Measurements from ENCODE around the gene MTMR2. TPM values are rescaled to one million over a fixed set of nuclear protein-coding genes. Genes with fewer than 3 reads are reported as not detected.

MTMR2 gene
- total RNA-seq, result 10 to 100 TPM; 47.9 to 51.3 TPM

DNA sequence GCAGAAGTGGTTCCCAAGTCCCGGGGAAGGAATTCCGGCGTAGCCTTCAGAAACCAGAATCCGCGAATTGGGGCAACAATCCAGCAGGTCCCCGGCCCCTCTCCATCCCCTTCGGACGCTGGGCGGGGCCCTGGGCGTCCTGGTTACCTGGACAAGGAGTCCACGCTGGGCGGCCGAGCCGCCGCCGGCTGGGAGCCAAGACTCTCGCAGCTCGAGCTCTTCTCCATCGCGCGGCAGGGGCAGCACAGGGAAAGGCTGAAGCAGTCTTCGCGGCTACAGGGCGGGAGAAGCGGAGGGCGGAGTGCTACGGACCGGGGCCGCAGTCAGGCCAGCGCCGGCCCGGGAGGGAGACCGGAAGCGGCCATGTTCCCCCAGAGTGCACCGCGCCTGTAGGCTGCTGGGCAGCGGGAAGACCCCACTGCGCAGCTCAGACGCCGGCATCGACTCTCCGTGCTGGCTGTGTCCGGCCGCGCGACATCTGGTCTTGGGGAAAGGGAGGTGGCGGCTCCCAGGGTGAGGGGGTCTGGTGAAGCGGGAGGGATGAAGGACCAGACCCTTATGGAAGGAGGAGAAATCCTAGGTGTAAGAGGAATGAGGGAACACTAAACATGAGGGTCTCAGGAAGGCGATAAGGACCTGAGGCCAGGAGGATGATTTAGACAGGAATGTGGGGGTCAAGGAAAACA is at the start of gene MTMR2:
MTMR2 (minus strand) TSS at position 380 of the 686 bp plus-strand sequence; CDS start at position 227, 153 bp downstream.
- no peaks in the 10 kb centered on the region for H3K9me3 Mint-ChIP-seq
- peak; percentile 100 for ATAC-seq
- peak within 1 kb of the TSS; percentile 98 to 99 for H3K27ac Mint-ChIP-seq
- DNase-seq (ENCODE audit: low spot score), result peak; percentile 89
- H3K36me3 Mint-ChIP-seq, result peaks cover 11% of the 10 kb centered on the region
- H3K4me3 Mint-ChIP-seq, result peak within 1 kb of the TSS; percentile 98
- H3K4me1 Mint-ChIP-seq (ENCODE audit: low read depth in 2 of 2), result peaks cover 21 to 34% of the 10 kb centered on the region in 2 donors
- peaks cover 11 to 21% of the 10 kb centered on the region in 2 donors for H3K27me3 Mint-ChIP-seq

DNA sequence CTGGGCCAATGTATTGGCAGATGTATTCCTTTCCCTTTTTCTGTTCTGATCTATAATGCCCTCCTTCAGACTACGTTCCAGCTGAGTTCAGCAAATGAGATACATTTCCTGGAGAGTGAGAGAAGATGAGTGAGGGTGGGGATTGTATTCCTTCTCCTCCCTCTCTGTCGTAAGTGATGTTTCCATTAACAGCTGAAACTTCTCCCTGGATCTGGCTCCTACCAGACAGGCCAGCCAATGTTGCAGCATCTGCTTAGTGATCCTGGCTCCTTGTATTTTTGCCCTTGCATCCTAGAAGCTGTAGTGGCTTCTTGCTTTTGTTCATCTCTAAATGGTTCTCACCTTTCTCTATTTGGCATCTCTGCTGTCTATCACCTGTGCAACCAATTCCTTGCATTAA is 48.2 kb upstream of the MTMR2 start:
- Mint-ChIP-seq H3K4me3 (no peak overlapping the region), H3K27ac (no peak overlapping the region), H3K4me1 (ENCODE audit: low read depth in 2 of 2) (no peaks in the 10 kb centered on the region)

DNA sequence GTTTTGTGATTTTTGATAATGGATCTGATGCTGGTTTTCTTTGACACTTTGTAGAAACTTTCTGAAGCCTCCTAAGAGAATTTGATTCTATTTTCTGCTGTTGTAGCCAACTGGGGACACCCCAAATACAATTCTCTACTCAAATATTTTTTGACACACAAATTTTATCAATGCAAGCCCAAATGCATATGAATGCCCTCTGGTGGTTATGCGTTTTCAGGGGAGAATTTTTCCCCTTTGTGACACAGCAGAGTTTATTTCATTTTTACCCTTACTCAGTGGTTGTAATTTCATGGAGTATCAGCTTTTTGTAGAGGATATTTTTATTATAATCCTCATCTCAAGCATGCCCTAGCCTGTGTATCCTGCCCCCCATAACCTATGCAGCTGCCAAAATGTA is 44.7 kb upstream of the MTMR2 start:
- H3K4me3 Mint-ChIP-seq, result no peak overlapping the region
- H3K4me1 Mint-ChIP-seq (ENCODE audit: low read depth in 2 of 2), result no peaks in the 10 kb centered on the region
- H3K9me3 Mint-ChIP-seq, result no peaks in the 10 kb centered on the region
- H3K27me3 Mint-ChIP-seq, result peaks cover 0 to 7% of the 10 kb centered on the region in 2 donors
- ATAC-seq (no peak), DNase-seq (ENCODE audit: low spot score) (no peak)
- no peak overlapping the region for H3K27ac Mint-ChIP-seq
- no peaks in the 10 kb centered on the region for H3K36me3 Mint-ChIP-seq

More for the DNA sequence above, 48.2 kb upstream of the MTMR2 start:
- H3K9me3 Mint-ChIP-seq, result no peaks in the 10 kb centered on the region
- ATAC-seq, result no peak
- H3K27me3 Mint-ChIP-seq, result peaks cover 0 to 5% of the 10 kb centered on the region in 2 donors
- no peaks in the 10 kb centered on the region for H3K36me3 Mint-ChIP-seq
- DNase-seq (ENCODE audit: low spot score), result no peak

DNA sequence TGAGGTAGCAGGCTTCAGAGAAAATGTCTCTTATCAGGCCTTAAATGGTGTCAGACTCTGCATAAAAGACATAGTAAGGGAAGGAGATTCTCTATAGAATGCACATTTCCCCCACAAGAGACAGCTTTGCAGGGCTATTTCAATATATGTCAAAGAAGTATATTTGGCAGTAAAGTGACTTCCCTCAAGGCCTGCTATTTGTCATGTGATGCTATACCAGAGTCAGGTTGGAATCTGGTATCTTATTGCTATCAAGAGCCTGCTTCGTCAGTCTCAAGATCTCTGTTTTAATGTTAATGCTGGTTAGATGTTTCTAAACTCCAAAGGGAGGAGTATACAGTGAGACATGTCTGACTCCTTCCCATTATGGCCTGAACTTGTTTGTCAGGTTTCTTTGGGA is 40.4 kb upstream of the MTMR2 start:
- no peaks in the 10 kb centered on the region for H3K36me3 Mint-ChIP-seq

DNA sequence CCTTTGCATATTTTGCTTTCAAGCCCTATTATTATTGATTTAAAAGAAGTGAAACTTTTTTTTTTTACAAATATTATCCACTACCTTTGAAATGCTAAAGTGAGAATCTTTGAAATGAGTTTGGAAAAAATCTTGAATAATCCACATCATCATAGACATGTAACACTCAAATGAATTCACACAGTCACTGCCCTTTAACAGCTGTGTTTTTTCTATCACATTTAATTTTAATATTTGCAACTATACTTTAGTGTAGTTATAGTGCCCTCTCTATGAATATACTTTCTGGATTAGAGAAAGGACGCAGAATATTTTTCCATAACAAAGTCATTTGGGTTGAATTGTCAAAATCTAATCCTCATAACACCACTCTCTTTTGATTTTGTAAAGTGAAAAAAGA is 37.9 kb upstream of the MTMR2 start:
- no peaks in the 10 kb centered on the region for H3K4me1 Mint-ChIP-seq (ENCODE audit: low read depth in 2 of 2)
- H3K27me3 Mint-ChIP-seq, result peaks cover 7 to 14% of the 10 kb centered on the region in 2 donors
- H3K27ac Mint-ChIP-seq, result no peak overlapping the region
- no peak for ATAC-seq
- no peaks in the 10 kb centered on the region for H3K36me3 Mint-ChIP-seq
- DNase-seq (ENCODE audit: low spot score), result no peak
- no peak overlapping the region for H3K4me3 Mint-ChIP-seq
- no peaks in the 10 kb centered on the region for H3K9me3 Mint-ChIP-seq

More for the DNA sequence above, 40.4 kb upstream of the MTMR2 start:
- Mint-ChIP-seq H3K4me1 (ENCODE audit: low read depth in 2 of 2) (no peaks in the 10 kb centered on the region), H3K4me3 (no peak overlapping the region), H3K27ac (no peak overlapping the region), H3K9me3 (no peaks in the 10 kb centered on the region), H3K27me3 (peaks cover 0 to 8% of the 10 kb centered on the region in 2 donors)
- ATAC-seq (no peak), DNase-seq (ENCODE audit: low spot score) (no peak)

DNA sequence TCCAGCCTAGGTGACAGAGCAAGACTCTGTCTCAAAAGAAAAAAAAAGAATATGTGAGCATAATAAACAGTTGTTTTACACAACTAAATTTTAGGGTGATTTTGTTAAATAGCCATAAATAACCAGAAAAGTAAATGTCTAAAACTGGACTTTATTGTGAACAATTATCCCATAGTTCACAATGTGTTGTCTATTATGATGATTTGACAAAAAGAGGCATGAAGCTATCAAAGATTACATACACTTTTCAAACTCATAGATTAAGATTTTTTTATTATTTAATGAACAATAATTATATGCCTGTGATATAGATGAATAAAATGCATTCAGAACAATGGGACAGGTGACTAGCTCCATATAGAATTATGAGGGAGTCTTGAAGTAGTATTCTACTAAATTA is 27.0 kb upstream of the MTMR2 start:
- peaks cover 4% of the 10 kb centered on the region for H3K9me3 Mint-ChIP-seq
- no peak for ATAC-seq

DNA sequence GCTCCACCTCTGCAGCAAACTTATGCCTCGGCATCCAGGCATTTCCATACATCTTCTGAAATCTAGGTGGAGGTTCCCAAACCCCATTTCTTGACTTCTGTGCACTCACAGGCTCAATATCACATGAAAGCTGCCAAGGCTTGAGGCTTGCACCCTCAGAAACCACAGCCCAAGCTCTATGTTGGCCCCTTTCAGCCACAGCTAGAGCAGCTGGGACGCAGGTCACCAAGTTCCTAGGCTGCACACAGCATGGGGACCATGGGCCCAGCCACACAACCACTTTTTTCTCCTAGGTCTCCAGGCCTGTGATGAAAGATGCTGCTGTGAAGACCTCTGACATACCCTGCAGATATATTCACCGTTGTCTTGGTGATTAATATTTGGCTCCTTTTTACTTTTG is 24.7 kb upstream of the MTMR2 start:
- ATAC-seq (no peak), DNase-seq (ENCODE audit: low spot score) (no peak)
- Mint-ChIP-seq H3K9me3 (peaks cover 11% of the 10 kb centered on the region), H3K4me1 (ENCODE audit: low read depth in 2 of 2) (peaks cover 6 to 10% of the 10 kb centered on the region in 2 donors), H3K27me3 (peaks cover 0 to 18% of the 10 kb centered on the region in 2 donors), H3K36me3 (peaks cover 24% of the 10 kb centered on the region), H3K4me3 (no peak overlapping the region), H3K27ac (no peak overlapping the region)

More for the DNA sequence above, 27.0 kb upstream of the MTMR2 start:
- Mint-ChIP-seq H3K4me3 (no peak overlapping the region), H3K4me1 (ENCODE audit: low read depth in 2 of 2) (peaks cover 6 to 9% of the 10 kb centered on the region in 2 donors), H3K36me3 (peaks cover 15% of the 10 kb centered on the region), H3K27me3 (peaks cover 0 to 18% of the 10 kb centered on the region in 2 donors), H3K27ac (no peak overlapping the region)
- no peak for DNase-seq (ENCODE audit: low spot score)

DNA sequence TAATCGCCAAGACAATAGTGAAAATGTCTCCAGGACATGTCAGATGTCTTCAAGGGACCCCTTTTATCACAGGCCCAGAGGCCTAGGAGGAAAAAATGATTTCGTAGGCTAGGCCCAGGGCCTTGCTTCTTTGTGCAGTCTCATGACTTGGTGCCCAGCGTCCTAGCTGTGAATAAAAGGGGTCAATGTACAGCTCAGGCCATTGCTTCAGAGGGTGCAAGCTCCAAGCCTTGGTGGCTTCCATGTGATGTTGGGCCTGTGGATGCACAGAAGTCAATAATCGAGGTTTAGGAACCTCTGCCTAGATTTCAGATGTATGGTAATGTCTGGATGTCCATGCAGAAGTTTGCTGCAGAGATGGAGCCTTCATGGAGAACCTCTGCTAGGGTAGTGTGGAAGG is 20.7 kb upstream of the MTMR2 start:
- no peak overlapping the region for H3K4me3 Mint-ChIP-seq
- H3K9me3 Mint-ChIP-seq, result peaks cover 11% of the 10 kb centered on the region
- H3K4me1 Mint-ChIP-seq (ENCODE audit: low read depth in 2 of 2), result peaks cover 6 to 13% of the 10 kb centered on the region in 2 donors
- DNase-seq (ENCODE audit: low spot score), result no peak
- H3K36me3 Mint-ChIP-seq, result peaks cover 20% of the 10 kb centered on the region
- H3K27me3 Mint-ChIP-seq, result peaks cover 0 to 16% of the 10 kb centered on the region in 2 donors
- no peak overlapping the region for H3K27ac Mint-ChIP-seq
- no peak for ATAC-seq

DNA sequence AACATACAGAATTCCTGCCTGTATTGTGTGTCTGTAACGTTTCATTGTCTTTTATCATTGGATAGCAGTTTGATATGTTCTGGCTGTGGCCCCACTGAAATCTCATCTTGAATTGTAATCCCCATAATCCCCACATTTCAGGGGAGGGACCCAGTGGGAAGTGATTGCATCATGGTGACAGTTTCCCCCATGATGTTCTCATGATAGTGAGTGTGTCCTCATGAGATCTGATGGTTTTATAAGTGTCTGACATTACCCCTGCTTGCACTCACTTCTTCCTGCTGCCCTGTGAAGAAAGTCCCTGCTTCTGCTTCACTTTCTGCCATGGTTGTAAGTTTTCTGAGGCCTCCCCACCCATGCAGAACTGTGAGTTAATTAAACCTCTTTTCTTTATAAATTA is 19.6 kb upstream of the MTMR2 start:
- peaks cover 0 to 10% of the 10 kb centered on the region in 2 donors for H3K27me3 Mint-ChIP-seq
- no peak for DNase-seq (ENCODE audit: low spot score)
- ATAC-seq, result no peak
- peaks cover 7% of the 10 kb centered on the region for H3K9me3 Mint-ChIP-seq
- H3K27ac Mint-ChIP-seq, result no peak overlapping the region
- peaks cover 0 to 6% of the 10 kb centered on the region in 2 donors for H3K4me1 Mint-ChIP-seq (ENCODE audit: low read depth in 2 of 2)
- peaks cover 13% of the 10 kb centered on the region for H3K36me3 Mint-ChIP-seq
- H3K4me3 Mint-ChIP-seq, result no peak overlapping the region

DNA sequence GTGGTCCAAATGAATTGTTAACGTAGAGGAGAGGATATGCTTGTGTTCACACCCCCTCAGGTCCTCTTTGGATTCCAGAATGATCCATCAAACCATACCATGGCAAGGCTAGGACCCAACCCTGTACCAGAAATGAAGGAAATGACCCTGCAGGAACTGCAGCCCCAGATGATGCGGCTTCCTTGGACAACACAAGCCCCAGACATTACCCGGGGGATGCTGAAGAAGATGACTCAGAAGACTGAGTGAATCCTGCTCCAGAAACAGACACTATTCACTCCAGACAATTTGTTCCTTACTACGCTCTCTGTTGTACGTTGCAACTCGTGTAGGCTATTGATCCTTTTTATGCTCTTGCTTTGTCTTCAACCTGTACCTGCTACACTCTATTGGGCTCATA is 15.2 kb upstream of the MTMR2 start:
- Mint-ChIP-seq H3K36me3 (peaks cover 3% of the 10 kb centered on the region), H3K4me1 (ENCODE audit: low read depth in 2 of 2) (peaks cover 0 to 4% of the 10 kb centered on the region in 2 donors), H3K27me3 (peaks cover 0 to 7% of the 10 kb centered on the region in 2 donors), H3K9me3 (peaks cover 4% of the 10 kb centered on the region), H3K4me3 (no peak overlapping the region), H3K27ac (no peak overlapping the region)
- DNase-seq (ENCODE audit: low spot score) (no peak), ATAC-seq (no peak)

DNA sequence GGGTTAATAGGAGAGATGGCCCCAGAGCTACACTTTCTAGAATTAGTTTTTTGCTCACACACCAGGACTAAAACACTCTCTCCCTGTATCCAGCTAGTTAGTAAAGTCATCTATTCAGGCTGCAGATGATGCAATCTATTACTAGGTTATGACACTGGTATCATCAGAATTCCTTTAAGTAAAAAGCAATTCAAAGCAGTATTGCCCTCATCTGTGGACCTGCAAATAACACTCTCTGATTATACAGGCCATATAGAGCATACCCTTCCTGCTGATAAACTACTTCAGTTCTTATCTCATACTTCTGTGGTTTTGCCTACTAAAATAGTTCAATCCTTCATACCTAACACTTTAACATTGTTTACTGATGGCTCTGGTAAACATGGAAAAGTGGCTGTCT is 13.5 kb upstream of the MTMR2 start:
- no peak overlapping the region for H3K27ac Mint-ChIP-seq
- no peaks in the 10 kb centered on the region for H3K4me1 Mint-ChIP-seq (ENCODE audit: low read depth in 2 of 2)
- no peaks in the 10 kb centered on the region for H3K36me3 Mint-ChIP-seq
- no peak overlapping the region for H3K4me3 Mint-ChIP-seq
- H3K9me3 Mint-ChIP-seq, result no peaks in the 10 kb centered on the region
- H3K27me3 Mint-ChIP-seq, result peaks cover 0 to 5% of the 10 kb centered on the region in 2 donors
- no peak for ATAC-seq
- no peak for DNase-seq (ENCODE audit: low spot score)

DNA sequence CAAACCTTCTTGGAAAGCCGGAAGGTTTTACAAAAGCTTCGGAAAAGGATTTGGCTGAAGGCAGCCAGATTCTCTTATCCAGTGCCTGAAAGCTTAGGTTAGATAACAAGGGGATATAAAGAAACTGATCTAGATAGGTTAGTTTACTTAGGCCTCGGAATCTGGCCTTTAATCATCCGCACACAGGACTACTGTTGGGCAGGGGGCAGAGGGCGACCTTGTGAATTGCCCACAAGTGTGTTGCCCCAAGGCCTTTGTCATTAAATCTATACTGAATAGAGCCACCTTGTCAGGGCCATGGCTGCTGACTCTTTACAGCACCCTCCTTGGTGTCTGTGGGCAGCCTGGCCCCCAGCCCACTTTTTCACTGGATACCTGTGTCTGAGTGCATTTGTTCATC is 9.7 kb upstream of the MTMR2 start:
- no peak overlapping the region for H3K4me3 Mint-ChIP-seq
- DNase-seq (ENCODE audit: low spot score) (no peak), ATAC-seq (no peak)
- H3K27me3 Mint-ChIP-seq, result peaks cover 13 to 15% of the 10 kb centered on the region in 2 donors
- no peaks in the 10 kb centered on the region for H3K4me1 Mint-ChIP-seq (ENCODE audit: low read depth in 2 of 2)
- no peak overlapping the region for H3K27ac Mint-ChIP-seq
- peaks cover 12% of the 10 kb centered on the region for H3K36me3 Mint-ChIP-seq
- H3K9me3 Mint-ChIP-seq, result peaks cover 3% of the 10 kb centered on the region

DNA sequence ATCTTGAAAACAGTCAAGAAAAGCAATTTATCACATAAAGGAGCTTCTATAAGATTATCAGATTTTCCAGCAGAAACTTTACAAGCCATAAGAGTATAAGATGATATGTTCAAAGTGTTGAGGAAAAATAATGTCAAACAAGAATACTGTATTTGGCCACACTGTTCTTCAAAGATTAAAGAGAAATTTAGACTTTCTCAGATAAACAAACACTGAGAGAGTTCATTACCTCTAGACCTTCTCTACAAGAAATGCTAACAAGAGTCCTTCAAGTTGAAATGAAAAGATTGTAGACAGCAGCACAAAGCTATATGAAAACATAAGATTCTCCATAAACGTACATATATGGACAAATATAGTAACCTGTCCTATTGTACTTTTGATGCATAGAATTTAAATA is 8.0 kb upstream of the MTMR2 start:
- no peak overlapping the region for H3K4me3 Mint-ChIP-seq
- peaks cover 3% of the 10 kb centered on the region for H3K9me3 Mint-ChIP-seq
- ATAC-seq (no peak), DNase-seq (ENCODE audit: low spot score) (no peak)
- peaks cover 15 to 23% of the 10 kb centered on the region in 2 donors for H3K27me3 Mint-ChIP-seq
- no peaks in the 10 kb centered on the region for H3K4me1 Mint-ChIP-seq (ENCODE audit: low read depth in 2 of 2)
- peaks cover 12% of the 10 kb centered on the region for H3K36me3 Mint-ChIP-seq
- no peak overlapping the region for H3K27ac Mint-ChIP-seq

DNA sequence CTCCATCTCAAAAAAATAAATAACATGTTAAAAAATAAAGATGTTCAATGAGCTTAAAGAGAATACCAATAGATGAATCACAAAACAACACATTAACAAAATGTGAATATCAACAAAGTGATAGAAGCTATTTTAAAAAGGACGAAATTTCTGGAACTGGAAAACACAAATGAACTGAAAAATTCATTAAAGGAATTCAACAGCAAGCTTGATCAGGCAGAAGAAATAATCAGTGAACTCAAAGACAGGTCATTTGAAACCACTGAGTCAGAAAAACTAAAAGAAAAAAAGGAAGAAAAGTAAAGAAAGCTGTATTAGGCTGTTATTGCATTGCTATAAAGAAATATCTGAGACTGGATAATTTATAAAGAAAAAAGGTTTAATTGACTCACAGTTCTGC is 7.0 kb upstream of the MTMR2 start:
- no peak for ATAC-seq
- H3K27ac Mint-ChIP-seq, result no peak overlapping the region
- DNase-seq (ENCODE audit: low spot score), result no peak
- H3K36me3 Mint-ChIP-seq, result peaks cover 12% of the 10 kb centered on the region
- no peak overlapping the region for H3K4me3 Mint-ChIP-seq
- H3K27me3 Mint-ChIP-seq, result peaks cover 21 to 33% of the 10 kb centered on the region in 2 donors
- no peaks in the 10 kb centered on the region for H3K4me1 Mint-ChIP-seq (ENCODE audit: low read depth in 2 of 2)
- H3K9me3 Mint-ChIP-seq, result peaks cover 3% of the 10 kb centered on the region

Measured in natural killer cell treated with Interleukin-12 subunit alpha and Interleukin-12 subunit beta and Interleukin-15 and Interleukin-18, amount 100 ng/mL, for 72 hours (primary cell).